ENCODE results near the gene BAIAP2. TPM values are rescaled to one million over a fixed set of nuclear protein-coding genes. Genes with fewer than 3 reads are reported as not detected.

BAIAP2 gene
- total and polyA plus RNA-seq, 2 of the 13 experiments (the other 11 are each of a cell fraction or from before 2014, with no cell fraction given) = 22.5 to 24.0 TPM

- TF ChIP-seq PLSCR1 (CRISPR knock-in tag; IDR thresholded peaks at IDR 0.05; ENCODE audit: borderline replicate concordance) (no peak), PHF8 (CRISPR knock-in tag; IDR thresholded peaks at IDR 0.05) (peak; percentile 78), SIN3B (IDR thresholded peaks at IDR 0.05; ENCODE audit: low read length) (peak; percentile 69; the same call in 1 of the 2 replicates), HIVEP1 (CRISPR knock-in tag; IDR thresholded peaks at IDR 0.05) (peak; percentile 23; the same call in 1 of the 2 replicates), ZNF713 (CRISPR knock-in tag; IDR thresholded peaks at IDR 0.05) (peak; percentile 38; the same call in 1 of the 2 replicates), RARA (CRISPR knock-in tag; IDR thresholded peaks at IDR 0.05) (no peak), ZNF343 (CRISPR knock-in tag; IDR thresholded peaks at IDR 0.05) (no peak), ZFX (CRISPR knock-in tag; IDR thresholded peaks at IDR 0.05; ENCODE audit: low read depth) (peak; percentile 73), ZNF530 (CRISPR knock-in tag; IDR thresholded peaks at IDR 0.05; ENCODE audit: low read depth) (no peak), REXO4 (CRISPR knock-in tag; IDR thresholded peaks at IDR 0.05; ENCODE audit: borderline replicate concordance) (no peak), SP5 (CRISPR knock-in tag; IDR thresholded peaks at IDR 0.05; ENCODE audit: borderline replicate concordance, low read depth) (no peak), IKZF5 (CRISPR knock-in tag; IDR thresholded peaks at IDR 0.05) (no peak), ZNF619 (CRISPR knock-in tag; IDR thresholded peaks at IDR 0.05) (0 out of 2 replicates have a peak, but pooled peaks have one; percentile 23), KDM3A (CRISPR knock-in tag; IDR thresholded peaks at IDR 0.05; ENCODE audit: low read depth) (no peak), ISL2 (CRISPR knock-in tag; IDR thresholded peaks at IDR 0.05) (no peak), ZNF543 (CRISPR knock-in tag; IDR thresholded peaks at IDR 0.05) (peak; percentile 28; the same call in 1 of the 2 replicates), EEA1 (CRISPR knock-in tag; IDR thresholded peaks at IDR 0.05; ENCODE audit: borderline replicate concordance) (peak; percentile 45; the same call in 1 of the 2 replicates), ZHX2 (IDR thresholded peaks at IDR 0.05; ENCODE audit: low read depth) (peak; percentile 49; the same call in 1 of the 2 replicates), ZHX2 (CRISPR knock-in tag; IDR thresholded peaks at IDR 0.05; ENCODE audit: borderline replicate concordance) (no peak), GABPB1 (CRISPR knock-in tag; IDR thresholded peaks at IDR 0.05) (peak; percentile 68; the same call in 1 of the 2 replicates), KLF9 (CRISPR knock-in tag; IDR thresholded peaks at IDR 0.05; ENCODE audit: low read depth) (no peak)
These were observed 43.3 kb upstream of the BAIAP2 start, which contains the start of gene CHMP6 (continued) for GRCh38 chr17:80991645-80992076.
